Neural cell (in vitro differentiated cells): Measurements from ENCODE around the gene SLC43A1. TPM values are rescaled to one million over a fixed set of nuclear protein-coding genes. Genes with fewer than 3 reads are reported as not detected.

Experiments
- H2AFZ ChIP-seq: fragments of 200-600, 300-800 bp; sonication (generic), shearing (Covaris generic); 2 replicates; pipeline ENCODE4 v1.6.0; 2014; ENCODE audit warnings: low read depth, mild to moderate bottlenecking, antibody characterized with exemption, low read length, moderate library complexity
- H3F3A ChIP-seq: fragments of 200-600 bp; shearing (Covaris generic); 2 replicates; pipeline ENCODE4 v1.6.1; 2016; ENCODE audit warnings: mild to moderate bottlenecking, moderate library complexity, mixed read lengths, antibody characterized with exemption, low read length; ENCODE audit not compliant: insufficient read depth, poor library complexity, severe bottlenecking
- H3K27ac ChIP-seq: fragments of 200-600, 300-800 bp; sonication (generic), shearing (Covaris generic); 2 replicates; pipeline ENCODE4 v1.5.1; 2014; ENCODE audit warnings: mild to moderate bottlenecking, low read length, moderate library complexity
- H3K27me3 ChIP-seq: fragments of 300-800, 200-600 bp; sonication (generic), shearing (Covaris generic); 2 replicates; pipeline ENCODE4 v1.6.0; 2014; ENCODE audit warnings: mild to moderate bottlenecking, low read depth, low read length, moderate library complexity; ENCODE audit not compliant: insufficient read depth
- H3K36me3 ChIP-seq: fragments of 300-800, 200-600 bp; sonication (generic), shearing (Covaris generic); 2 replicates; pipeline ENCODE4 v1.5.1; 2014; ENCODE audit warnings: mild to moderate bottlenecking, antibody characterized with exemption, low read length, moderate library complexity; ENCODE audit not compliant: insufficient read depth
- H3K4me2 ChIP-seq: fragments of 300-800, 200-600 bp; sonication (generic), shearing (Covaris generic); 2 replicates; pipeline ENCODE4 v1.6.0; 2014; ENCODE audit warnings: mild to moderate bottlenecking, low read length
- H3K4me3 ChIP-seq: fragments of 300-800, 200-600 bp; sonication (generic), shearing (Covaris generic); 2 replicates; pipeline ENCODE4 v1.5.1; 2014; ENCODE audit warnings: mild to moderate bottlenecking, low read length, moderate library complexity
- H3K79me2 ChIP-seq: fragments of 200-600 bp; shearing (Covaris generic); replicated peaks from 2 replicates; pipeline ENCODE4 v1.6.0; 2014; ENCODE audit warnings: mild to moderate bottlenecking, low read length, moderate library complexity; ENCODE audit not compliant: insufficient read depth
- H3K9ac ChIP-seq: fragments of 300-800, 200-600 bp; sonication (generic), shearing (Covaris generic); 2 replicates; pipeline ENCODE4 v1.6.1; 2016; ENCODE audit warnings: mild to moderate bottlenecking, low read length, mixed read lengths
- H3K9me2 ChIP-seq: fragments of 200-600 bp; shearing (Covaris generic); 2 replicates; pipeline ENCODE4 v1.6.1; 2016; ENCODE audit warnings: mild to moderate bottlenecking, low read length, mixed read lengths; ENCODE audit not compliant: insufficient read depth
- H3K9me3 ChIP-seq: fragments of 200-600, 300-800 bp; sonication (generic), shearing (Covaris generic); 2 replicates; pipeline ENCODE4 v1.6.1; 2016; ENCODE audit warnings: mild to moderate bottlenecking, mixed run types, low read length, moderate library complexity, mixed read lengths
- H4K20me1 ChIP-seq: fragments of 200-600 bp; shearing (Covaris generic); 2 replicates; pipeline ENCODE4 v1.6.1; 2016; ENCODE audit warnings: mild to moderate bottlenecking, mixed run types; ENCODE audit not compliant: insufficient read depth
- CTCF ChIP-seq: fragments of 450-650 bp; IDR thresholded peaks from 2 replicates; pipeline ENCODE4 v1.5.1; 2014; ENCODE audit warnings: antibody characterized with exemption, mild to moderate bottlenecking, moderate library complexity; ENCODE audit not compliant: poor library complexity, severe bottlenecking
- EP300 ChIP-seq: fragments of 450-650 bp; conservative IDR thresholded peaks from 2 replicates; pipeline ENCODE4 v1.6.1; 2014; ENCODE audit warnings: antibody characterized with exemption, mild to moderate bottlenecking, moderate library complexity; ENCODE audit not compliant: poor library complexity, severe bottlenecking
- EZH2 ChIP-seq: fragments of 200-600, 300-800 bp; shearing (Covaris generic), sonication (generic); IDR thresholded peaks from 2 replicates; pipeline ENCODE4 v1.6.1; 2014; ENCODE audit warnings: antibody characterized with exemption, low read length, borderline replicate concordance, mild to moderate bottlenecking; ENCODE audit not compliant: insufficient read depth, poor library complexity, severe bottlenecking
- MXI1 ChIP-seq: fragments of 450-650 bp; conservative IDR thresholded peaks from 2 replicates; pipeline ENCODE4 v1.6.1; 2014; ENCODE audit warnings: antibody characterized with exemption, mild to moderate bottlenecking; ENCODE audit not compliant: poor library complexity, severe bottlenecking
- POLR2AphosphoS5 ChIP-seq: IDR thresholded peaks from 2 replicates; pipeline ENCODE4 v1.6.1; 2012
- RAD21 ChIP-seq: fragments of 450-650 bp; conservative IDR thresholded peaks from 2 replicates; pipeline ENCODE4 v1.6.1; 2014; ENCODE audit warnings: antibody characterized with exemption, mild to moderate bottlenecking, moderate library complexity
- SMC3 ChIP-seq: fragments of 450-650 bp; conservative IDR thresholded peaks from 2 replicates; pipeline ENCODE4 v1.6.1; 2014; ENCODE audit warnings: antibody characterized with exemption, mild to moderate bottlenecking, moderate library complexity; ENCODE audit not compliant: poor library complexity
- TAF1 ChIP-seq: IDR thresholded peaks from 2 replicates; pipeline ENCODE4 v1.6.1; 2012; ENCODE audit warnings: low read depth
- polyA plus RNA-seq: library from polyadenylated mRNA; depleted of rRNA; stranded (reverse); fragments of >200 nt; gene quantifications from 2 replicates; pipeline ENCODE4 v1.2.3, GENCODE V29; 2014
- TF ChIP-seq, protein P1 (sequence below): IDR thresholded peaks from 2 replicates; pipeline ENCODE4 v1.6.1; 2012; ENCODE audit warnings: borderline replicate concordance

The SLC43A1 gene
- polyA plus RNA-seq, 1 donor from 2014 or later: 3.3 TPM

GRCh38 chr11:57513452-57513795, 2.1 kb downstream of the SLC43A1 start:
- Histone ChIP-seq H2AFZ (no peak overlapping the region), H3K27ac (no peak overlapping the region), H3K79me2 (no peaks in the 10 kb centered on the region), H3K36me3 (no peaks in the 10 kb centered on the region), H3K4me2 (no peak overlapping the region), H3K4me3 (no peak overlapping the region), H3F3A (no peaks in the 10 kb centered on the region), H3K9ac (no peak overlapping the region), H3K9me2 (no peaks in the 10 kb centered on the region), H4K20me1 (no peaks in the 10 kb centered on the region), H3K9me3 (no peaks in the 10 kb centered on the region), H3K27me3 (peaks cover 58% of the 10 kb centered on the region)
- TF ChIP-seq EP300 (no peak), POLR2AphosphoS5 (no peak), CTCF (no peak), MXI1 (no peak), EZH2 (no peak), TAF1 (no peak), RAD21 (no peak), SMC3 (no peak)
- TF ChIP-seq, protein P1, sequence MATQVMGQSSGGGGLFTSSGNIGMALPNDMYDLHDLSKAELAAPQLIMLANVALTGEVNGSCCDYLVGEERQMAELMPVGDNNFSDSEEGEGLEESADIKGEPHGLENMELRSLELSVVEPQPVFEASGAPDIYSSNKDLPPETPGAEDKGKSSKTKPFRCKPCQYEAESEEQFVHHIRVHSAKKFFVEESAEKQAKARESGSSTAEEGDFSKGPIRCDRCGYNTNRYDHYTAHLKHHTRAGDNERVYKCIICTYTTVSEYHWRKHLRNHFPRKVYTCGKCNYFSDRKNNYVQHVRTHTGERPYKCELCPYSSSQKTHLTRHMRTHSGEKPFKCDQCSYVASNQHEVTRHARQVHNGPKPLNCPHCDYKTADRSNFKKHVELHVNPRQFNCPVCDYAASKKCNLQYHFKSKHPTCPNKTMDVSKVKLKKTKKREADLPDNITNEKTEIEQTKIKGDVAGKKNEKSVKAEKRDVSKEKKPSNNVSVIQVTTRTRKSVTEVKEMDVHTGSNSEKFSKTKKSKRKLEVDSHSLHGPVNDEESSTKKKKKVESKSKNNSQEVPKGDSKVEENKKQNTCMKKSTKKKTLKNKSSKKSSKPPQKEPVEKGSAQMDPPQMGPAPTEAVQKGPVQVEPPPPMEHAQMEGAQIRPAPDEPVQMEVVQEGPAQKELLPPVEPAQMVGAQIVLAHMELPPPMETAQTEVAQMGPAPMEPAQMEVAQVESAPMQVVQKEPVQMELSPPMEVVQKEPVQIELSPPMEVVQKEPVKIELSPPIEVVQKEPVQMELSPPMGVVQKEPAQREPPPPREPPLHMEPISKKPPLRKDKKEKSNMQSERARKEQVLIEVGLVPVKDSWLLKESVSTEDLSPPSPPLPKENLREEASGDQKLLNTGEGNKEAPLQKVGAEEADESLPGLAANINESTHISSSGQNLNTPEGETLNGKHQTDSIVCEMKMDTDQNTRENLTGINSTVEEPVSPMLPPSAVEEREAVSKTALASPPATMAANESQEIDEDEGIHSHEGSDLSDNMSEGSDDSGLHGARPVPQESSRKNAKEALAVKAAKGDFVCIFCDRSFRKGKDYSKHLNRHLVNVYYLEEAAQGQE: no peak

- H4K20me1 ChIP-seq: no peaks in the 10 kb centered on the region
- H3K9me3 ChIP-seq: no peaks in the 10 kb centered on the region
- H3K27ac ChIP-seq: no peak overlapping the region
- no peak overlapping the region for H3K4me3 ChIP-seq
- H3K9me2 ChIP-seq: no peaks in the 10 kb centered on the region
- no peaks in the 10 kb centered on the region for H3K36me3 ChIP-seq
- no peak overlapping the region for H3K4me2 ChIP-seq
- H3K9ac ChIP-seq: no peak overlapping the region
- H3F3A ChIP-seq: no peaks in the 10 kb centered on the region
- H2AFZ ChIP-seq: no peak overlapping the region
- peaks cover 58% of the 10 kb centered on the region for H3K27me3 ChIP-seq
- H3K79me2 ChIP-seq: no peaks in the 10 kb centered on the region
- TF ChIP-seq, protein P1: no peak
- no peak for TF ChIP-seq CTCF
- no peak for TF ChIP-seq TAF1
- TF ChIP-seq EZH2: no peak
- no peak for TF ChIP-seq POLR2AphosphoS5
- TF ChIP-seq RAD21: no peak
- no peak for TF ChIP-seq MXI1
- TF ChIP-seq EP300: no peak
- TF ChIP-seq SMC3: no peak
Measured at GRCh38 chr11:57512646-57513451, 2.7 kb downstream of the SLC43A1 start.
